Body of pancreas (tissue), 4 donors: Measurements from ENCODE around the gene DDIT3. TPM values are rescaled to one million over a fixed set of nuclear protein-coding genes. Genes with fewer than 3 reads are reported as not detected.

Source experiments
- ATAC-seq: fragments of 150-250 bp; one replicate; pipeline ENCODE4 v1.9.1; 2016
- DNase-seq, 4 donors: peaks; one replicate each; pipeline ENCODE4 v3.0.0-alpha.2; 2019
- H3K27ac ChIP-seq, 4 donors: fragments of 200-600 bp; sonication (generic); 1 replicate in 3 of 4; 2 replicates in 1 of 4; pipeline versions ENCODE4 v1.5.1 to v1.6.1; 2016 to 2019; ENCODE audit warnings: mild to moderate bottlenecking in 1 of 4, mixed read lengths in 1 of 4, moderate library complexity in 1 of 4
- H3K27me3 ChIP-seq, 2 donors: fragments of 200-600 bp; sonication (generic); one replicate each; pipeline ENCODE4 v1.6.0; 2016; ENCODE audit warnings: mild to moderate bottlenecking in 1 of 2
- H3K36me3 ChIP-seq, 2 donors: fragments of 200-600 bp; sonication (generic); replicated peaks in 1 of 2; 2 replicates each; pipeline ENCODE4 v1.5.1; 2016; ENCODE audit warnings: low read depth in 2 of 2; ENCODE audit not compliant: insufficient read depth in 1 of 2
- H3K4me1 ChIP-seq: fragments of 200-600 bp; sonication (generic); one replicate; pipeline ENCODE4 v1.6.0; 2016
- H3K4me3 ChIP-seq, 2 donors: fragments of 200-600 bp; sonication (generic); 1 replicate in 1 of 2; 2 replicates in 1 of 2; pipeline ENCODE4 v1.5.1; 2016 to 2019
- H3K9me3 ChIP-seq, 3 donors: fragments of 200-600 bp; sonication (generic); 1 replicate in 2 of 3; 2 replicates in 1 of 3; pipeline ENCODE4 v1.5.1; 2016
- POLR2A ChIP-seq, 3 donors: fragments of 450-650 bp; IDR thresholded peaks; one replicate each; pipeline ENCODE4 v1.6.1; 2016; ENCODE audit warnings: antibody characterized with exemption in 3 of 3, mild to moderate bottlenecking in 2 of 3
- WGBS, 2 donors: methylation state at CpG; one replicate each; pipeline ENCODE4 v1.1.5; 2017; 5-methylcytosine and 5-hydroxymethylcytosine counted together
- intact Hi-C: fragments of 100-400 bp; cut with DNase I; formaldehyde crosslinking; loops from one replicate; pipeline ENCODE4 v1.15.1; 2023
- total RNA-seq, 2 donors: library from RNA; depleted of rRNA; stranded (reverse); fragments of >200 nt; gene quantifications; one replicate each; pipeline ENCODE4 v1.1.0, GENCODE V29; 2016
- TF ChIP-seq, protein P1 (sequence below), 7 experiments: fragments of 450-650 bp in 4 of 7; fragments of 200-600 bp in 3 of 7; sonication (generic) in 3 of 7; IDR thresholded peaks; one replicate each; pipeline ENCODE4 v1.5.1; 2016 to 2019; ENCODE audit warnings: antibody characterized with exemption in 7 of 7

The DDIT3 gene
- total RNA-seq, 2 donors from 2014 or later: 7.3 to 12.7 TPM

GRCh38 chr12:57474430-57474829 is 45.9 kb downstream of the DDIT3 start:
- H3K4me1 ChIP-seq: peaks cover 15% of the 10 kb centered on the region
- ATAC-seq (no peak), DNase-seq (no peak)
- no peak overlapping the region for H3K27ac ChIP-seq
- intact Hi-C loops: no loop called here
- no peak overlapping the region for H3K4me3 ChIP-seq
- H3K27me3 ChIP-seq: peaks cover 0 to 17% of the 10 kb centered on the region in 2 donors
- H3K36me3 ChIP-seq: no peaks in the 10 kb centered on the region
- 69 to 80% methylated on average over 8 of the region's 8 CpGs for WGBS, 2 donors
- TF ChIP-seq, protein P1, sequence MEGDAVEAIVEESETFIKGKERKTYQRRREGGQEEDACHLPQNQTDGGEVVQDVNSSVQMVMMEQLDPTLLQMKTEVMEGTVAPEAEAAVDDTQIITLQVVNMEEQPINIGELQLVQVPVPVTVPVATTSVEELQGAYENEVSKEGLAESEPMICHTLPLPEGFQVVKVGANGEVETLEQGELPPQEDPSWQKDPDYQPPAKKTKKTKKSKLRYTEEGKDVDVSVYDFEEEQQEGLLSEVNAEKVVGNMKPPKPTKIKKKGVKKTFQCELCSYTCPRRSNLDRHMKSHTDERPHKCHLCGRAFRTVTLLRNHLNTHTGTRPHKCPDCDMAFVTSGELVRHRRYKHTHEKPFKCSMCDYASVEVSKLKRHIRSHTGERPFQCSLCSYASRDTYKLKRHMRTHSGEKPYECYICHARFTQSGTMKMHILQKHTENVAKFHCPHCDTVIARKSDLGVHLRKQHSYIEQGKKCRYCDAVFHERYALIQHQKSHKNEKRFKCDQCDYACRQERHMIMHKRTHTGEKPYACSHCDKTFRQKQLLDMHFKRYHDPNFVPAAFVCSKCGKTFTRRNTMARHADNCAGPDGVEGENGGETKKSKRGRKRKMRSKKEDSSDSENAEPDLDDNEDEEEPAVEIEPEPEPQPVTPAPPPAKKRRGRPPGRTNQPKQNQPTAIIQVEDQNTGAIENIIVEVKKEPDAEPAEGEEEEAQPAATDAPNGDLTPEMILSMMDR (IDR thresholded peaks at IDR 0.05): no peak
- TF ChIP-seq POLR2A (IDR thresholded peaks at IDR 0.05): no peak
- H3K9me3 ChIP-seq: no peaks in the 10 kb centered on the region

- intact Hi-C loops: no loop called here
- Histone ChIP-seq H3K27ac (no peak overlapping the region), H3K36me3 (no peaks in the 10 kb centered on the region), H3K4me3 (no peak overlapping the region), H3K27me3 (peaks cover 0 to 17% of the 10 kb centered on the region in 2 donors), H3K9me3 (no peaks in the 10 kb centered on the region), H3K4me1 (peaks cover 15% of the 10 kb centered on the region)
- TF ChIP-seq, protein P1 (IDR thresholded peaks at IDR 0.05): no peak
- no peak for TF ChIP-seq POLR2A (IDR thresholded peaks at IDR 0.05)
- ATAC-seq (no peak), DNase-seq (no peak)
- WGBS, 2 donors: 80 to 92% methylated on average over 5 of the region's 5 CpGs
Measured at GRCh38 chr12:57473886-57474285, 46.4 kb downstream of the DDIT3 start.

DNA sequence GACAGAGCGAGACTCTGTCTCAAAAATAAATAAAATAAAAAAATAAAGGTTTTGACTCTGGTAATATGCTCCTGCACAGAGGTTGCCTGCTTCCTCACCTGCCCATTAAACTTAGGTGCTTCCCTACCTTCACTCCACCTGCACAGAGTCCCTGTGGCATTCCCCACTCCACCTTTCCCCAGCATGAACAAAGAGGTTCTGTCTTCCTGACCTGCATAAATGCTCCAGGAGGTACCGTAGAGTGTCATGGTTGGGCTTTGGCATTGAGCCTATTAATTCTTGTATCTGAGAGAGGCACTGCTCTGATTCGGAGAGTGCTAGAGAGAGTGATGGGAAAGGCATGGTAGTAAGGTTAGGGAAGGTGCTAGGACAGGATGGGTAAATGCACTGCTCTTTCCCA is 46.9 kb downstream of the DDIT3 start:
- no peak for TF ChIP-seq POLR2A (IDR thresholded peaks at IDR 0.05)
- TF ChIP-seq, protein P1 (IDR thresholded peaks at IDR 0.05): no peak
- no peaks in the 10 kb centered on the region for H3K36me3 ChIP-seq
- no peaks in the 10 kb centered on the region for H3K9me3 ChIP-seq
- H3K4me1 ChIP-seq: peaks cover 15% of the 10 kb centered on the region
- no peak overlapping the region for H3K27ac ChIP-seq
- intact Hi-C loops: no loop called here
- no peak overlapping the region for H3K4me3 ChIP-seq
- ATAC-seq: peak; percentile 73
- 37 to 41% methylated on average over 3 of the region's 3 CpGs for WGBS, 2 donors
- peak in 2 of 4 donors; percentile 37 to 43 for DNase-seq
- peaks cover 0 to 17% of the 10 kb centered on the region in 2 donors for H3K27me3 ChIP-seq

DNA sequence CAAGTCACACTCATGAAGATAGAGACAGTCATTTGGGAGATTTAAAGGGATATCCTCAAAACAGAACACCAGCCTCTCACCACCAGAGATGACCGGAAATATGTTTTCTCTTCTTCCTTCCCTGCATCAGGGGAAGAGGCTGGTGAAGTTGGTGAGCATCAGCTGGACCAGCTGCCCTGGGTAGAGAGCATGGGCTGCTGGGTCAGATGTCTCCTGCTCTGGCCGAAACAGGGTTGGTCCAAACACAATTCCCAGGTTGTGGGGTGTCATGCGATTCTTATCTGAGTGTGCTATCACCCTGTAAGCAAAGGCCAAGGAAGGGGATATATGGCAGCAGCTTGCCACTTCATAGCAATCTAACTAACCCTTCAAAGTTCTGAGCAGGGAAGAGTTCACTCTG is 47.9 kb downstream of the DDIT3 start:
- Histone ChIP-seq H3K27ac (no peak overlapping the region), H3K27me3 (peaks cover 0 to 17% of the 10 kb centered on the region in 2 donors), H3K4me3 (no peak overlapping the region), H3K9me3 (no peaks in the 10 kb centered on the region), H3K4me1 (peaks cover 15% of the 10 kb centered on the region), H3K36me3 (no peaks in the 10 kb centered on the region)
- intact Hi-C loops: no loop called here
- ATAC-seq (no peak), DNase-seq (no peak)
- WGBS, 2 donors: 80 to 84% methylated on average over 3 of the region's 3 CpGs
- TF ChIP-seq, protein P1 (IDR thresholded peaks at IDR 0.05): no peak
- TF ChIP-seq POLR2A (IDR thresholded peaks at IDR 0.05): no peak

DNA sequence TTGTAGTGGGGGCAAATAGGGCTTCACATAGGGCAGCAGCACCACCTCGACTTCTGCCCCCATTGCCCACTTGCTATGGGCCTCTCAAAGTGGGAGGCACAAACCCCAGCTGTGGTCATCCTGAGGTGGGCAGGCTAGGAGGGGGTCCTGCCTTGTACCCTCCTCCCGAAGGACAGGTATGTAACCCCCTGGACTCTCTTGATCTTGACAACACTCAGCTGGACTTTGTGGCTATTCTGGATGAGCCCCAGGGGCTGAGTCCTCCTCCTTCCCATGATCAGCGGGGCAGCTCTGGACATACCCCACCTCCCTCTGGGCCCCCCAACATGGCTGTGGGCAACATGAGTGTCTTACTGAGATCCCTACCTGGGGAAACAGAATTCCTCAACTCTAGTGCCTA is 48.7 kb downstream of the DDIT3 start:
- DNase-seq (no peak), ATAC-seq (no peak)
- H3K36me3 ChIP-seq: no peaks in the 10 kb centered on the region
- H3K4me3 ChIP-seq: no peak overlapping the region
- H3K9me3 ChIP-seq: no peaks in the 10 kb centered on the region
- TF ChIP-seq POLR2A (IDR thresholded peaks at IDR 0.05): no peak
- TF ChIP-seq, protein P1 (IDR thresholded peaks at IDR 0.05): no peak
- H3K27ac ChIP-seq: no peak overlapping the region
- intact Hi-C loops: no loop called here
- peaks cover 0 to 15% of the 10 kb centered on the region in 2 donors for H3K27me3 ChIP-seq
- 75% methylated on average over 3 of the region's 3 CpGs; no CpG with 5 or more reads in 1 of the 2 donors for WGBS, 2 donors
- H3K4me1 ChIP-seq: peaks cover 15% of the 10 kb centered on the region
